HG03460 (cell line): ENCODE data around the gene CRCP.
"Not testable (repeated sequence)": the region's sequence is repeated elsewhere in the genome, so short reads cannot be mapped to it uniquely, and the experiment has no call there.

Experiments
- ATAC-seq: cut with Tn5 transposase; IDR thresholded peaks from one replicate; pipeline ENCODE4 v1.9.1; 2021; ENCODE audit not compliant: unreplicated experiment

The CRCP gene

DNA sequence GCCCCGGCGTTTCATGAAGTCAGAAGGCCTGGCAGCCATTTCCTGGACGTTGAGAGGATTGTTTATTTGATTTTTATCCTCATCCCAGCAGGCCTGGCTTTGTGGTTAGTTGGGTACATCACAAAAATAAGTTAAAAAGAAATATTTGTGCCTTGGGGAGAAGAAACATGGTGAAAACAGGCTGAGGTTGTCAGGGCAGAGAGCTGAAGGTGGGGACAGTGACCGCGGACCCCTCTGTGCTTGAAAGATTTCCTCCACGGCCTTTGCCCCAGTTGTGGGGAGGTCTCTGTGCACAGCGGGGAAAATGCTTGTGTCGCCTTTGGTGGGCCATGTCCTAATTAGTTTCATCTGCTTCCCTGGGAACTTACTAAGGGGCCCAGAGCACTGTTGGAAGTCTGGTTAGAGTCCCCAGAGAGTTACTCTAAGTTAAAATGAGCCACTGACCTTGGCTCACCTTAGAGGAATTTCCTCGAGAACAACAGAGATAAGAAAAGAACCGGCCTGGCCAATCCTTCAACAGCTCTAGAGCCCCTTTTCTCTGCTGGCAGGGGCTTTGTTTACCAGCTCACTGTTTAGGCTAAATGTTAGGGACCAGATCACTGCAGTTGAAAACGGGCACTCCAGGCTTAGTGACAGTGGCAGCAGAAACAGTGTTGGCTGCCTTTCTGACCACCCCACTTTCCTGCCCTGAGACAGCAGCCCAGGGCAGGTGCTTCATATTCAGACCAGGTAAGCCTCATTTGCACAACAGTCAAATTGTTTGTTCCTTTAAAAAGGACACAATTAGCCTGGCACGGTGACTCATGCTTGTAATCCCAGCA is 37.9 kb downstream of the CRCP start:
- no peak for ATAC-seq

GRCh38 chr7:66153691-66154090 is 39.0 kb downstream of the CRCP start:
- ATAC-seq, result no peak

DNA sequence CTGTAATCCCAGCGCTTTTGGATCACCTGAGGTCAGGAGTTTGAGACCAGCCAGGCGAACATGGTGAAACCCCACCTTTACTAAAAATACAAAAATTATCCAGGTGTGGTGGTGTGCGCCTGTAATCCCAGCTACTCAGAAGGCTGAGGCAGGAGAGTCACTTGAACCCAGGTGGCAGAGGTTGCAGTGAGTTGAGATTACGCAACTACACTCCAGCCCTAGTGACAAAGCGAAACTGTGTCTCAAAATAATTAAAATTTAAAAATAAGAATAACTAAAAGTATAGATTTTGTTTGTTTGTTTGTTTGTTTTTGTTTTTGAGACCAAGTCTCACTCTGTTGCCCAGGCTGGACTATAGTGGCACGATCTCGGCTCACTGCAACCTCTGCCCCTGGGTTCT is 41.4 kb downstream of the CRCP start:
- not testable (repeated sequence) for ATAC-seq

DNA sequence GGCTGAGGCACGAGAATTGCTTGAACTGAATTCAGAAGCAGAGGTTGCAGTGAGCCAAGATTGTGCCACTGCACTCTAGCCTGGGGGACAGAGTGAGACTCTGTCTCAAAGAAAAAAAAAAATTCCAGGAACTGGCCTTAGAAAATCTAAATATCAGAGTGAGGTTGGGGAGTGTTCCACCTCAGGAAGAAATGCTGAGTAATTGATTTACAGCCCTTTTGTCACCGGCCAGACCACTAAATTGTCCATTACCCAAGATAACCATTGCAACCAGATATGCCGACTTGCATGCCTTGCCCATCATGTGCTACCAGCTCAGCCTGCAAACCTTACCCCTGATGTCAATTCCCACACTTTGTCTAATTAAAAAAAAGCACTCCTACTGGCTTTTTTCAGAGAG is 42.4 kb downstream of the CRCP start:
- no peak for ATAC-seq

DNA sequence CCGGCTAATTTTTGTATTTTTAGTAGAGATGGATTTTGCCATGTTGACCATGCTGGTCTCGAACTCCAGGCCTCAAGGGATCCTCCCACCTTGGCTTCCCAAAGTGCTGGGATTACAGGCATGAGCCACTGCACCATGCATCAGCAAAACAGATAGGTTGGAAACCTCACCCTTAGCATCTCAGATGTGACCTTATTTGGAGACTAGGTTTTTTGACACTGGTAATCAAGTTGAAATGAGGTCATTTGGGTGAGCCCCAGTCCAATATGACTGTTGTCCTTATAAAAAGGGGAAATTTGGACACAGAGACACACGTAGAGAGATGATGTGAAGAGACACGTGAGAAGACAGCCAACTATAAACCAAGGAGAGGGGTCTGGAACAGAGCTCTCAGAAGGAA is 48.0 kb downstream of the CRCP start:
- ATAC-seq, result no peak

DNA sequence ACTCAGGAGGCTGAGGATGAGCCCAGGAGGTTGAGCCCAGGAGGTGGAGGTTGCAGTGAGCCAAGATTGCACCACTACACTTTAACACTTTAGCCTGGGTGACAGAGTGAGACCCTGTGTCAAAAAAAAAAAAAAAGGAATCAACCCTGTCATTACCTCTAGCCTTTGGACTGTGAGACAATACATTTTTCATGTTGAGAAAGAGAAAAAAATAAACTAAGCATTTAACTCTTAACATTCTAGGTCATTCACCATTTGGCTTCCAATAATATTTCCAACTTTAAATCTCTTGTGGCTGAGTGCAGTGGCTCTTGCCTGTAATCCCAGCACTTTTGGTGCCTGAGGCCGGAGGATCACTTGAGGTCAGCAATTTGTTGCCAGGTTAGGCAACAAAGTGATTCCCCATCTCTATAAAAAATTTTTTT is 48.6 kb downstream of the CRCP start:
- ATAC-seq, result no peak

- no peak for ATAC-seq
Measured at GRCh38 chr7:66164356-66164755, 49.7 kb downstream of the CRCP start.

- ATAC-seq, result no peak
Measured at GRCh38 chr7:66167773-66168387, 53.2 kb downstream of the CRCP start.

GRCh38 chr7:66169616-66170015 is 55.0 kb downstream of the CRCP start:
- no peak for ATAC-seq

- ATAC-seq, result no peak
Measured at GRCh38 chr7:66170309-66171231, 55.9 kb downstream of the CRCP start.

- not testable (repeated sequence) for ATAC-seq
Measured at GRCh38 chr7:66172536-66173401, 58.1 kb downstream of the CRCP start.

DNA sequence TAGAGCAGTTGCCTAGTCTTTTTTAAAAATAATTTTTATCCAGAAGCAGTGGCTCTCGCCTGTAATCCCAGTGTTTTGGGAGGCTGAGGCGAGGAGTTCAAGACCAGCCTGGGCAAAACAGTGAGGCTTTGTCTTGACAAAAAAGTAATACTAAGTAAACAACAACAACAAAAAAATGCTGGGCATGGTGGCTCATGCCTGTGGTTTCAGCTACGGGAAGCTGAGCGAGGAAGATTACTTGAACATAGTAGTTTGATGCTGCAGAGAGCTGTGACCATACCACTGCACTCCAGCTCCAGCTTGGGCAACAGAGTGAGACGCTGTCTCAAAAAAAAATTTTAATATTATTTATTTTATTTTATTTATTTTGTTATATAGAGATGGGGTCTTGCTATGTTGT is 59.2 kb downstream of the CRCP start:
- no peak for ATAC-seq

DNA sequence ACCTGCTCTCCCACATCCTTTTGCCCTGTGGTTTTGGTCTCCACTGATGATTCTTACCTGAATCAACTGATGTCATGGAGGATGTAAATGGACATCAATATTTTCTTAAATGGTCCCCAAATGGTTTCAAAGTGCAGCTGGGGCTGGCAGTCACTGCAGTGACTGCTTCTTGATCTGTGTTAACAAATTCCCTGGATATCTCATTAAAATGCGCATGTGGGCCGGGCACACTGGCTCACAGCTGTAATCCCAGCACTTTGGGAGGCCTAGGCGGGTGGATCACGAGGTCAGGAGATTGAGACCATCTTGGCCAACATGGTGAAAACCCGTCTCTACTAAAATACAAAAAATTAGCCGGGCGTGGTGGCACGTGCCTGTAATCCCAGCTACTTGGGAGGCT is 60.4 kb downstream of the CRCP start:
- not testable (repeated sequence) for ATAC-seq

GRCh38 chr7:66176914-66177313 is 62.3 kb downstream of the CRCP start:
- ATAC-seq, result no peak

DNA sequence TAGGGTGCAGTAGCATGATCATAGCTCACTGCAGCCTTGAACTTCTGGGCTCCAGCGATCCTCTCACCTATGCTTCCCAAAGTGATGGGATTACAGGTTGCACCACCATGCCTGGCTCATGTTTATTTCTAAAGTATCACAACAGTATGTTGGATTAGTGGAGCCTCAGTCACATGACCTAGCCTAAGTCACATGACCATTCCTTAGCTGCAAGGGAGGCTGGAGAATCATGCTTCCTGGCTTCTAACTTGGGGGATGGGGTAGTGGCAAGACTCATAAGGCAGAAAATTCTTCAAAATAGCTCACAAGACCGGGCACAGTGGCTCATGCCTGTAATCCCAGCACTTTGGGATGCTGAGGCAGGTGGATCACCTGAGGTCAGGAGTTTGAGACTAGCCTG is 63.6 kb downstream of the CRCP start:
- ATAC-seq, result no peak

GRCh38 chr7:66181329-66181728 is 66.7 kb downstream of the CRCP start:
- no peak for ATAC-seq

DNA sequence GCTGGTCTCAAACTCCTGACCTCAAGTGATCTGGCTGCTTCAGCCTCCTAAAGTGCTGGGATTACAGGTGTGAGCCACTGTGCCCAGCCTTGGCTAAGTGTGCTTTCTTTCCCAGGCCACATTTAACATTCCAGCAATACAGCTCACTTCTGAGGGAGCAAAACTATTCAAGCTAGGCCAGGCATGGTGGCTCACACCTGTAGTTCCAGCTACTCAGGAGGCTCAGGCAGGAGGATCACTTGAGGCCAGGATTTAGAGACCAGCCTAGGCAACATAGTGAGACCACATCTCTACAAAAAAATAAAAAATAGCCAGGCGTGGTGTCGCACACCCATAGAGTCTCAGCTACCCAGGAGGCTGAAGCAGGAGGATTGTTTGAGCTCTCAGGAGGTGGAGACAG is 67.2 kb downstream of the CRCP start:
- no peak for ATAC-seq

DNA sequence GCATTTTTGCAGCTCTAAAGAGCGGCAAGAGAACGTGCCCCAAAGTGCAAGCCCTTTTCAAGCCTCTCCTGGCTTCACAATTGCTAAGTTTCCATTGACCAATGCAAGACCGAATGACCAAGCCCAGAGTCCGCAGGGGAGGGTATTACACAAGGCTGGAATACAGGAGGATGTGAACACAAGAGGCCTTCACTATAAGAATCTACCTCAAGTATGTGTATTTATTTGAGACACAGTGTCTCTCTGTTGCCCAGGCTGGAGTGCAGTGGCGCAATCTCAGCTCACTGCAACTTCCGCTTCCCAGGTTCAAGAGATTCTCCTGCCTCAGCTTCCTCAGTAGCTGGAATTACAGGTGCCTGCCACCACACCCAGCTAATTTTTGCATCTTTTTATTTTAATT is 68.3 kb downstream of the CRCP start:
- ATAC-seq, result no peak

- ATAC-seq, result no peak
Measured at GRCh38 chr7:66183700-66184099, 69.1 kb downstream of the CRCP start.

DNA sequence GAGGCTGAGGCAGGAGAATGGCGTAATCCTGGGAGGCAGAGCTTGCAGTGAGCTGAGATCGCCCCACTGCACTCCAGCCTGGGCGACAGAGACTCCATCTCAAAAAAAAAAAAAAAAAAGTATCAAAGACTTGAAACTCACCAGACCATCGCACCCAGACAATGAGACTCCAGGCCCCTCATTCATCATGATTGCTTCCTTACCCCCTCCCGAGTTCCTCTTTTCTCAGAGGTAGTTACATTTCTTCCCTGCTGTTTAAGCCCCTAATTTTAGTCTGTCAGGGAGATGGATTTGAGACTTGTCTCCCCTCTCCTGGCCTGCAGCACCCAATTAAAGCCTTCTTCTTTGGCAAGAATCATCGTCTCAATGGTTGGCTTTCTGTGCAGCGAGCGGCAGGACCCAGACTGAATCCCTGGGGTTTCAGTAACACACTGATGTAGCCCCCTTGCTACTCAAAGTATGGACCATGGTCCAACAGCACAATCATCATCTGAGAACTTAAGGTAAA is 71.1 kb downstream of the CRCP start:
- no peak for ATAC-seq
